IgD-negative memory B cell (primary cell): Measurements from ENCODE around the gene MTG2. TPM values are rescaled to one million over a fixed set of nuclear protein-coding genes. Genes with fewer than 3 reads are reported as not detected.

Source experiments
- H3K27ac Mint-ChIP-seq, 3 donors: one replicate each; pipeline ENCODE4 v1.8.0; 2020 to 2022; ENCODE audit warnings: mild to moderate bottlenecking in 3 of 3, mixed read lengths in 3 of 3, moderate library complexity in 1 of 3
- H3K27me3 Mint-ChIP-seq: one replicate; pipeline ENCODE4 v1.8.0; 2021; ENCODE audit warnings: mixed read lengths
- H3K36me3 Mint-ChIP-seq: one replicate; pipeline ENCODE4 v1.8.0; 2020; ENCODE audit warnings: mild to moderate bottlenecking, mixed read lengths
- H3K4me1 Mint-ChIP-seq, 3 donors: one replicate each; pipeline ENCODE4 v1.8.0; 2020 to 2022; ENCODE audit warnings: mixed read lengths in 3 of 3, mild to moderate bottlenecking in 1 of 3
- H3K4me3 Mint-ChIP-seq, 4 donors: one replicate each; pipeline ENCODE4 v1.8.0; 2020 to 2022; ENCODE audit warnings: mild to moderate bottlenecking in 4 of 4, mixed read lengths in 4 of 4, moderate library complexity in 3 of 4
- H3K9me3 Mint-ChIP-seq, 3 donors: one replicate each; pipeline ENCODE4 v1.8.0; 2020 to 2021; ENCODE audit warnings: mixed read lengths in 3 of 3, mild to moderate bottlenecking in 1 of 3
- polyA plus RNA-seq: library from polyadenylated mRNA; unstranded; fragments of 300-500 nt; fragmentation: Illumina TruSeq; gene quantifications from one replicate; pipeline ENCODE4 v1.2.3, GENCODE V29; 2021

Gene MTG2
- polyA plus RNA-seq, 1 donor from 2014 or later = 26.2 TPM

GRCh38 chr20:62208061-62208794 lies 25.4 kb downstream of the MTG2 start:
- Mint-ChIP-seq H3K4me3 (no peak overlapping the region), H3K9me3 (no peaks in the 10 kb centered on the region), H3K4me1 (peaks cover 4 to 7% (median 4%) of the 10 kb centered on the region in 3 donors), H3K27me3 (peaks cover 12% of the 10 kb centered on the region), H3K36me3 (no peaks in the 10 kb centered on the region), H3K27ac (no peak overlapping the region)

DNA sequence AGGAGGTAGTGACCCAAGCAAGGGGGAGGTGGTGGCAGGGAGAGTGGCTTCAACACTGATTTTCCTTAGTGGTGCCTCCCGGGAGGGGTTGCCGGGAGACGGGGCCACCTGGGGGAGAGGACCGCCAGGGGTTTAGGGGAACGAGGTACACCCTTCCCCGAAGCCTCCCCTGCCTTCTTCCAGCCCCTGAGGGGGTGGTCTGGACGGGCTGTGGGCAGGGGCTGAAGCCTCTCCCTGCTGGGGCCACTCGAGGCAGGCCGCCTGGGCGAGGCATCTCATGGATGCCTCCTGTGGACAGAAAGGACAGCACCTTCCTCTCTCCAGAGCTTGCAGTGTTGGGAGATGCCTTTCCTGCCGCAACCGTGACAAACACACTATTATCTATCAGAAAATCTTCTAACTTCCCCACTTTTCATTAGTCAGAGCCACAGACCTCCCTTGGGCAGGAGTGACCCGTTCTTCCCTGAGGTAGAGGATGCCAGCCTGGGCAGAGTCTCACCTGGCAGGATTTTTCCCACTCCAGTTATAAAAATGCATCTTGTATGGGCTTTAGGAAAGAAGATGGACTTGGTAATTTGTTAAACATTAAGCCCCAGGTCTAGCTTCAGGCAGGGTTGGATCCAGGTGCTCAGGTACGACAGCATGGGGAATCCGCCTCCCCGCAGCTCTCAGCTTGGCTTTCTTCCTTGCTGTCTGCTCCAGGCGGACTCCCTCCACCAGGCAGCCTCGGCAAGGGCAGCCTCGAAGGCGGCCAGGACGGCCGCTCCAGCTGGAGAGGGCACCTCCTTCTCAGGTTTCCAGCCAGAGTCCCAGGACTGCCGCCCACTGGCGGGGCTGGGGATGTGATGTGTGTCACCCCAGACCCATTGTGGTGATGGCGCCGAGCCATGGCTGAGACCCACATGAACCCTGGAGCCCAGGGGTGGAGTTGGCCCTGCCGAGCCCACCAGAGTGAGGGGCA lies 26.2 kb downstream of the MTG2 start:
- peaks cover 12% of the 10 kb centered on the region for H3K27me3 Mint-ChIP-seq
- no peak overlapping the region for H3K27ac Mint-ChIP-seq
- H3K4me3 Mint-ChIP-seq = no peak overlapping the region
- H3K4me1 Mint-ChIP-seq = peaks cover 0 to 2% (median 0%) of the 10 kb centered on the region in 3 donors
- H3K9me3 Mint-ChIP-seq = no peaks in the 10 kb centered on the region
- H3K36me3 Mint-ChIP-seq = no peaks in the 10 kb centered on the region

GRCh38 chr20:62209850-62210495 lies 27.1 kb downstream of the MTG2 start:
- Mint-ChIP-seq H3K27ac (no peak overlapping the region), H3K4me1 (peaks cover 0 to under 1% (median 0%) of the 10 kb centered on the region in 3 donors), H3K4me3 (no peak overlapping the region), H3K9me3 (no peaks in the 10 kb centered on the region), H3K36me3 (no peaks in the 10 kb centered on the region), H3K27me3 (peaks cover 17% of the 10 kb centered on the region)

DNA sequence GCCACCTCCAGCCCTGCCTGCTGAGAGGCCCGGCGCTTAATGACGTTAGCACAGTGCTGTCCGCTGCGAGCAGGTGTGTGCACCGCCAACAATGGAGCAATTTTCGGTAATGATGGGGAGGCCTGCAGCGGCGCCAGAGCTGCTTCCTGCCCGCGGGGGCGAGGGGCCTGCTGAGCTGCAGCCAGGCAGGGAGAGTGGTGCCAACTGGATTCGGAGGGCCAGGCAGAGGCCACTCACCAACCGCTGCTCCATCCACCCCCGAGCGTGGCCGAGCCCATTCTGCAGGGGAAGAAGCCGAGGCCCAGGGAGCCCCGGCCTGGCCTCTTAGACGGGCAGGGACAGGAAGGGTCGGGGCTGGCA lies 27.6 kb downstream of the MTG2 start:
- H3K9me3 Mint-ChIP-seq = no peaks in the 10 kb centered on the region
- no peaks in the 10 kb centered on the region for H3K36me3 Mint-ChIP-seq
- no peak overlapping the region for H3K27ac Mint-ChIP-seq
- H3K4me3 Mint-ChIP-seq = no peak overlapping the region
- peaks cover 20% of the 10 kb centered on the region for H3K27me3 Mint-ChIP-seq
- no peaks in the 10 kb centered on the region for H3K4me1 Mint-ChIP-seq

DNA sequence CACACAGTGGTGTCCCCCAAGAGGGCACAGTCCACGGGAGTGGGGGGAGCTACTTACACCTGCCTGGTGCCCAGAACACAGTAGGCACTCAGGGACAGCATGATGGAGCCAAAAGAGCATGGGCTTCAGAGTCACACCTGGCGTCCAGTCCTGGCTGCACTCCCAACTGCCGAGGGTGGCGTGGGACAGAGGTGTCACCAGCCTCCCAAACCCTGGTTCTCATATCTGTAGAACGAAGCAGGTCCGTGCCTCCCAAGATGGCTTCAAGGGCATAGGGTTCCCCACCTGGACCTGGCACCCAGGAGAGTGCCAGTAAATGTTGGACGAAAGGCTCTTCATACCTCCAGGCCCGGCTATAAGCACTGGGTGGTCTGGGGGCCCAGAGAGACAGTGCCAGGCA lies 28.4 kb downstream of the MTG2 start:
- H3K36me3 Mint-ChIP-seq = no peaks in the 10 kb centered on the region

DNA sequence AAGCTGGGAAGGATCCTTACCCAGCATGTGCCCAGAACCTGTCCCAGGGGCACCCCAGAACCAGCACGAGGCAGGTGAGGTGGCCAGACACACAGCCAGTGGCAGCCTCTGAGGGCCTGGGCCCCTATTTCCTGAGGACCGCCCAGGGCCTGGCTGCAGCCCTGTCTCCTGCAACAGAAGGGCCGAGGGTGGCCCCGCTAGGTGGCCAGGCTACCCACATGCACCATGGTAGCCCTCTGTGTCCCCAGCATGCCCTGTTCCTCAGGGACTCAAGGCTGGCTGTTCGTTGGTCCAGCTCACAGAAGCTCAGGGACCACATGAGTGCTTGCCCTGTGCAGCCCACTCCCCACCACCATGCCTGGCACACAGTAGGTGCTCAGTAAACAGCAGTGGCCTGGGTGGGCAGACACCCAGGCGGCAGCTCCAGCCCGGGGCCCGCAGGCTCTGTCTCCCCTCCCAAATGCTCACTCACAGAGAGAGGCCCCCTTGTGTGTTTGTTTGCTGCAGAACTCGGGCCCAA lies 29.0 kb downstream of the MTG2 start:
- no peak overlapping the region for H3K4me3 Mint-ChIP-seq

More for the DNA sequence above, 28.4 kb downstream of the MTG2 start:
- H3K27me3 Mint-ChIP-seq = peaks cover 21% of the 10 kb centered on the region
- H3K4me3 Mint-ChIP-seq = no peak overlapping the region
- H3K4me1 Mint-ChIP-seq = no peaks in the 10 kb centered on the region
- H3K9me3 Mint-ChIP-seq = no peaks in the 10 kb centered on the region
- H3K27ac Mint-ChIP-seq = no peak overlapping the region

GRCh38 chr20:62212299-62212698 lies 29.5 kb downstream of the MTG2 start:
- Mint-ChIP-seq H3K27me3 (peaks cover 24% of the 10 kb centered on the region), H3K27ac (no peak overlapping the region), H3K36me3 (no peaks in the 10 kb centered on the region), H3K4me3 (no peak overlapping the region), H3K9me3 (no peaks in the 10 kb centered on the region), H3K4me1 (no peaks in the 10 kb centered on the region)

More for the DNA sequence above, 29.0 kb downstream of the MTG2 start:
- Mint-ChIP-seq H3K27me3 (peaks cover 21% of the 10 kb centered on the region), H3K36me3 (no peaks in the 10 kb centered on the region), H3K27ac (no peak overlapping the region), H3K9me3 (no peaks in the 10 kb centered on the region), H3K4me1 (no peaks in the 10 kb centered on the region)

- peaks cover 28% of the 10 kb centered on the region for H3K27me3 Mint-ChIP-seq
- no peaks in the 10 kb centered on the region for H3K36me3 Mint-ChIP-seq
- H3K4me1 Mint-ChIP-seq = no peaks in the 10 kb centered on the region
- H3K27ac Mint-ChIP-seq = no peak overlapping the region
- H3K4me3 Mint-ChIP-seq = no peak overlapping the region
- no peaks in the 10 kb centered on the region for H3K9me3 Mint-ChIP-seq
Measured at GRCh38 chr20:62214067-62214466, 31.2 kb downstream of the MTG2 start.

DNA sequence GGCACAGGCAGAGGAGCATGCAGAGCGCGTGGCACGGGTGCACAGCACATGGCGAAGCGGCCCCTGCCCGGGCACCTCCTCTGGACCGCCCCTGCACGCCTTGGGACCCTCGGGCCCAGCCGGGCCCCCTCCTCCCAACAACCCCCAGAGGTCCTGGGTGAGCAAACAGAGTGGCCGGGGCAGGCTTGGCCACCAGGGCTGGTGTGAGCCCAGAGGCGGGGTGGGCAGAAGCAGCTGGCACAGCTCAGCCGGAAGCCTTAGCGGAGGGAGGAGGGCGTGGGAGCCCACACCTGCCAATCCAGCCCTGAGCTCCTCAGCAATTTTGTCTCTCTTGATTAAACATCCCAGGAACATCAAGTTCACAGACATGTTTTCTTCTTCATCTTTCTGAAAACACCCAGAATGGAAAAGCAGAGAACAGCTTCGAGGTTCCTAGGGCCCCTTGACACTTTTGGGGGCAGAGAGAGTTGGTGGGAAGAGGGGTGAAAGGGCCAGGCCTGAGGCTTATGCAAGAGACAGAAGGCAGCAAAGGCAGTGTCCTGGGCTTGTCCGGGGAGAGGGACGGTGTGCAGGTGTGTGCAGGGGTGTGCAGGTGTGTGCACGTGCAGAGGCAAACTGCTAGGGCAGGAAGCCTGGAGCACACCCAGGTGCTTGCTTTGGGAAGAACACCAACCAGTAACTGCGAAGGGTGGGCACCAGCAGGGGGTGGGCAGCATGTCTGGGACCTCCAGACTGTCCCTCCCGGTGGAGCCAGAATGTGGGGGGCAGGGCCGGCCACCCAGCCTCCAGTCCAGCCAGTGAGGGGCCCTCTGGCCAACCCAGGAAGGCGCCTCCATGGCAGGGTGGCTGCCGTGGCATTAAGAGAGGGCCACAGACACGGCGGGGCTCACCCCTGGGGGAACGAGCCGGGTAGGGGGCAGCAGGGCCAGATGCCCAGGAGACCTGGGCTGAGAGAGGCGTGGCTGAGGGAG lies 32.5 kb downstream of the MTG2 start:
- no peaks in the 10 kb centered on the region for H3K9me3 Mint-ChIP-seq
- H3K27me3 Mint-ChIP-seq = peaks cover 23% of the 10 kb centered on the region
- no peak overlapping the region for H3K27ac Mint-ChIP-seq
- H3K4me3 Mint-ChIP-seq = no peak overlapping the region
- H3K36me3 Mint-ChIP-seq = no peaks in the 10 kb centered on the region
- H3K4me1 Mint-ChIP-seq = no peaks in the 10 kb centered on the region

DNA sequence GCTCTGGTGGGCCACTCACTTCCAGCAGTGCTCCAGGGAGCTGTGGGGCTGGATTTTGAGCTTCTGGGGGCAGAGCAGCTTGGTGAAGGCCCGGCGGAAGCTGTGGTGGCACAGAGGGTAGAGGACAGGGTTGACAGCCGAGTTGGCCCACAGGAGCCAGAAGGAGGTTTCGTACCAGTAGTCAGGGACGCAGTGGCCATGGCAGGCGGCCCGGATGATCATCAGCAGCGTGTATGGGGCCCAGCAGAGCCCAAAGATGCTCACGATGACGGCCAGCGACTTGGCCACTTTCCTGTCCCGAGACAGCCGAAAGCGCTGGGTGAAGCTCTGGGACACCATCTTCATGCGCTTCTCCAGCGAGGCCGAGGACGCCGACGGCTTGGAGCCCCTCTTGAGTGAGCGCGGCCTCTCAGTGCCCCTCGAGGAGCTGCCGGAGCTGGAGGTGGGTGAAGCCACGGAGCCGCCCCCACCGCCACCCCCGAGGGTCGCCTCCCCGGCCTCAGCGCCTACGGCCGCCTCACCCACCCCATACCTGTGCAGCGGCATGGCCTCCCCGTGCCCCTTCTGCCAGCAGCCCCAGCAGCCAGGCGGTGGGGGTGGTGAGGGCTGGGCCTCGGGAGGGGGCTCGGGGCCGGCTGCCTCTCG lies 33.3 kb downstream of the MTG2 start:
- Mint-ChIP-seq H3K4me3 (no peak overlapping the region), H3K9me3 (no peaks in the 10 kb centered on the region), H3K27ac (no peak overlapping the region), H3K36me3 (no peaks in the 10 kb centered on the region), H3K4me1 (peaks cover 0 to 2% (median 0%) of the 10 kb centered on the region in 3 donors), H3K27me3 (peaks cover 24% of the 10 kb centered on the region)

DNA sequence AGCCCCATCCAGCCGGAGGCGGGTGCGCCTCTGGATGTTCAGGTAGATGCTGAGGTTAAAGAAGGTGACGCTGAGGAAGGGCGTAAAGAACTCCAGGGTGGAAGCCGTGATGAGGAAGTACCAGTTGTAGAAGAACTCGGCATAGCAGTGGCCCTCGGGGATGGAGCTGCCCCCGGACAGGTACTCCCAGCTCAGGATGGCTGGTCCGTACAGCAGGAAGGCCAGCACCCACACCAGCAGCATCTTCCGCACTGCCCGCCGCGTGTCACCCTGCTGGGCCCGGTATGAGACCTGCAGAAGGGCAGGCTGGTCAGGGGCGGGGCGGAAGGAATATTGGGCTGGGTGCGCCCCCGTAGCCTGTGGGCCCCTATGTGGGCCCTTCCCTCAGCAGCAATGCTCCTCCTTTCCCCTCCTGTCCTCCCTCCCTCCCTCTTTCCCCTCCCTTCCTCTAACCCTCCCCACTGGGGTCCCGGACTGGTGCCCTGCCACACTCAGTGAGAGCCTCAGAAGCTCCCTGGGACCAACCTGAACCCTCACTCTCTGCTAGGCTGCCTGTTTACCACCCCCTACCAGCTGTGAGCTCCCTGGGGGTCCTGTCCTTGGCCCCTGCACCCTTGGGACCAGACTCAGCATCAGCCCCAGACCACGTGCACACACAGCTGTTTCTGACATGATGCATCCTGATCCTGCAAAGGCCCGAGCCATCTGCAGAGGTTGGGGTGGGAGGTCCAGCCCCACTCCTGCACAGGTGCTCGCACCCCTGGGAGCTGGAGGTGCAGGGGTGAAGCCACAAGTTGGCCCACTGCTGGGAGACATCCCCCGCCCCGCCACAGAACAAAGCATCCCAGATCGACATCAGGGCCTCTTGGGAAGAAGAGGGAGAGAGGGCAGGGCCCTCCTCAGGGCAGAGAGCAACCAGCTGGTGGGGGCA lies 34.1 kb downstream of the MTG2 start:
- no peaks in the 10 kb centered on the region for H3K9me3 Mint-ChIP-seq
- H3K36me3 Mint-ChIP-seq = no peaks in the 10 kb centered on the region
- H3K27me3 Mint-ChIP-seq = peaks cover 29% of the 10 kb centered on the region
- H3K4me1 Mint-ChIP-seq = peaks cover 0 to 2% (median 0%) of the 10 kb centered on the region in 3 donors
- no peak overlapping the region for H3K4me3 Mint-ChIP-seq
- no peak overlapping the region for H3K27ac Mint-ChIP-seq

DNA sequence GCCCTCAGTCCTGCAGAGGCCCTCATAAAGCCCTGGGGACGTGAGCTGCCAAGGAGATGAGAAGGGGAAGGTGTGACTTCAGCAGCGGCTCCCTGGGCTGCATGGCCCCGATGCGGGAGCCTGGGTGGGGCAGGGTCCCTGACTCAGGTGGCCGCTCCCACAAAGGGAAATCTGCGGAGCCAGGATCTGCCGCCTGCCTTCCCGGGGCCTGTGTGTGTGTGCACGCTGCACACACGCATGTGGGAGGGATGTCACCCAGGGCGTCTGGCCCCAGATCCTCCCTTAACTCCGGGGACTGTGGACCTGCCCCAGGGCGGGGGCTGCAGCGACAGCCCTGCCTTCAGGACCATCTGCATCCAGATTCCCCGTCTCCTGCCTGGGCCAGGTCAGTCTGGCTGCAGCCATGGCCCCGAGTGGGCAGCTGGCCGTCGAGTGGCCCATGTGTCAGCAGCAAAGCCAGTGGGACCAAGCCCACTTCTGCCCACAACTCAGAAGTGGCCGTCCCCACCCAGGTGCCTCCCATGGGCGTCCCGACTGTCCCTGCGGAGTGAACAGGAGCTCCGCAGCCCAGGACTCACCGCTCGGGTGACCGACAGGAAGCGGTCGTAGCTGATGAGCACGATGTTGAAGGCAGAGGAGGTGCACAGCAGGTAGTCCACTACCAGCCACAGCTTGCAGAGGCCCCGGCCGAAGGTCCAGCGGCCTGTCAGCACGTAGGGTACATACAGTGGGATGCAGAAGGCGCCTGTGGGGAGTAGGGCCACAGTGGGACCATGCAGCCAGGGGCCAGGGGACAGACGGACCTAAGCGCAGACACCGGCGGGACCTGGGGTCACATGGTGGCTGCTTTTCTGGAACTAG lies 35.3 kb downstream of the MTG2 start:
- Mint-ChIP-seq H3K36me3 (no peaks in the 10 kb centered on the region), H3K27me3 (peaks cover 33% of the 10 kb centered on the region), H3K4me1 (peaks cover 0 to 2% (median 0%) of the 10 kb centered on the region in 3 donors), H3K9me3 (no peaks in the 10 kb centered on the region), H3K4me3 (no peak overlapping the region), H3K27ac (no peak overlapping the region)
